HUDEP-2 (cell line): ENCODE data around the gene ASCL5.

Experiments
- DNase-seq, 76 experiments: peaks; one replicate each; lab custom pipeline; 2025; ENCODE audit not compliant: unreplicated experiment in 76 of 76; lab: John Stamatoyannopoulos, UW

ASCL5 gene

GRCh38 chr1:201112926-201113325 is 14.1 kb downstream of the ASCL5 start:
- DNase-seq: no peak

- DNase-seq: no peak
Observed at GRCh38 chr1:201112173-201112731, 14.7 kb downstream of the ASCL5 start, which contains the start of gene CACNA1S. Gene CACNA1S (minus strand): TSS chr1:201112426. CDS start chr1:201112339, 87 bp downstream.

- DNase-seq: no peak
Observed at GRCh38 chr1:201111672-201112071, 15.3 kb downstream of the ASCL5 start.

GRCh38 chr1:201111156-201111555 is 15.8 kb downstream of the ASCL5 start:
- DNase-seq: no peak

- DNase-seq: no peak
Observed at GRCh38 chr1:201110616-201111015, 16.4 kb downstream of the ASCL5 start.

GRCh38 chr1:201110138-201110537 is 16.8 kb downstream of the ASCL5 start:
- no peak for DNase-seq

GRCh38 chr1:201109651-201110050 is 17.3 kb downstream of the ASCL5 start:
- no peak for DNase-seq

- no peak for DNase-seq
Observed at GRCh38 chr1:201108614-201109013, 18.4 kb downstream of the ASCL5 start.

GRCh38 chr1:201105688-201106087 is 21.3 kb downstream of the ASCL5 start:
- no peak for DNase-seq

- DNase-seq: no peak
Observed at GRCh38 chr1:201104141-201104540, 22.8 kb downstream of the ASCL5 start.

GRCh38 chr1:201103666-201104065 is 23.3 kb downstream of the ASCL5 start:
- no peak for DNase-seq

GRCh38 chr1:201100169-201100930 is 26.6 kb downstream of the ASCL5 start:
- no peak for DNase-seq

GRCh38 chr1:201098992-201099677 is 27.8 kb downstream of the ASCL5 start:
- no peak for DNase-seq

- DNase-seq: no peak
Observed at GRCh38 chr1:201096977-201097856, 29.8 kb downstream of the ASCL5 start.

GRCh38 chr1:201096041-201096461 is 30.9 kb downstream of the ASCL5 start:
- DNase-seq: no peak

- DNase-seq: no peak
Observed at GRCh38 chr1:201095581-201095980, 31.4 kb downstream of the ASCL5 start.

GRCh38 chr1:201094832-201095231 is 32.2 kb downstream of the ASCL5 start:
- no peak for DNase-seq

- no peak for DNase-seq
Observed at GRCh38 chr1:201093962-201094361, 33.0 kb downstream of the ASCL5 start.

- no peak for DNase-seq
Observed at GRCh38 chr1:201093561-201093960, 33.4 kb downstream of the ASCL5 start.

- DNase-seq: no peak
Observed at GRCh38 chr1:201092738-201093137, 34.2 kb downstream of the ASCL5 start.

GRCh38 chr1:201091256-201091655 is 35.7 kb downstream of the ASCL5 start:
- DNase-seq: no peak
